ENCODE results near the gene SRGAP3.
A peak's percentile ranks its signal among the peaks of the same experiment; 100 is the strongest.

The SRGAP3 gene

DNA sequence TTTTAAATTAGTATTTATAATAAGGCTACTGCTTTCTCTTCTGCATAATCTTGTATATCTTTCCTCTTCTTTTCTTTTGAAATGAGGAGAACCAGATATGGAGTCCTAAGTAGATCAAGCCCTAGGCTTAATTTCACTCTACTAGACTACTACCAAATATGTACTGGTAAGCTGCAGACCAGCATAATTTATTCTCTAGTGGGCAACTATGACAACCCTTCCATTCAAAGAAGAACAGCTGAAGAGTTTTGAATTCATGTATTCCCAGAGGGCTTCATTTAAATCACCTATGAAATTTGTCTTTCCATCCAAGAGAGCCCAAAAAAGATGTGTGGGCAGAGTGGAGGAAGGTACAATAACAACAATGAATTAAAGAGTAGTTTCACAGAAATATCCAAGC is 296.1 kb downstream of the SRGAP3 start:
- FAIRE-seq = no peak

DNA sequence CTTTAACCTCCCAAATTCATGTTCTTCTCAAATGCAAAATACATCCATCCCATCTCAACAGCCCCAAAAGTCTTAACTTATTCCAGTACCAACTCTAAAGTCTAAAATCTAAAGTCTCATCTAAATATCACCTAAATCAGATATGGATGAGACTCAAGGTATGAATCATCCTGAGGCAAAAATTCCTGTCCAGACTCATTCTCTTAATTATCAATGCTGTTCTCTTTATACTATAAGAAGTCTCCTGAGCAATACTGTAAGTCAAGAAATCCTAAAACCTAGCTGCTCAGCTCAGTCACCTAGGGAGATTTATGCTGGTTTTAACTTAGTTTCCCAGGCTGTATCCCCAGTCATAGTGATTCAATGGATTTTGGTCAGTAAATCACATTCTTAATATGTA is 297.3 kb downstream of the SRGAP3 start:
- FAIRE-seq = no peak

DNA sequence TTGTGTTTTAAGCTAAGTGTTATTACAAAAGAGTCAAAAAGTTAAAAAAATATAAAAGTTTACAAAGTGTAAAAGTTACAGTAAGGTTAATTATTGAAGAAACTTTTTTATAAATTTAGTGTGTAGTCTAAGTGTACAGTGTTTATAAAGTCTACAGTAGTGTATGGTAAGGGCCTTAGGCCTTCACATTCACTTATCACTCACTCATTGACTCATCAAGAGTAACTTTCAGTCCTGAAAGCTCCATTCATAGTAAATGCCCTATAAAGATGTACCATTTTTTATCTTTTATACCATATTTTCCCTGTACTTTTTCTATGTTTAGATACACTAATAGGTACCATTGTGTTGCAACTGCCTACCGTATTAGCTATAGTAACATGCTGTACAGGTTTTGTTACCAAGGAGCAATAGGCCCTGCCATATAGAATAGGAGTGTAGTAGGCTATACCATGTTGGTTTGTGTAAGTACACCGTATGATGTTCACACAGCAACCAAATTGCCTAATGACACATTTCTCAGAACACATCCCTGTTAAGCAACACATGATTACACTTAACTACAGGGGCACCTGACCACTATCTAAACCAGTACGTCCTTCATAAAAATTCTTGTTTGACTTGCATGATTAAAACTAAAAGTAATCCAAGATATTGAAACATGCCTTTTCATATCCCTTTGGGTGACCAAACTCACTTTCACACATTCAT is 303.4 kb downstream of the SRGAP3 start:
- peak; percentile 54 for FAIRE-seq

DNA sequence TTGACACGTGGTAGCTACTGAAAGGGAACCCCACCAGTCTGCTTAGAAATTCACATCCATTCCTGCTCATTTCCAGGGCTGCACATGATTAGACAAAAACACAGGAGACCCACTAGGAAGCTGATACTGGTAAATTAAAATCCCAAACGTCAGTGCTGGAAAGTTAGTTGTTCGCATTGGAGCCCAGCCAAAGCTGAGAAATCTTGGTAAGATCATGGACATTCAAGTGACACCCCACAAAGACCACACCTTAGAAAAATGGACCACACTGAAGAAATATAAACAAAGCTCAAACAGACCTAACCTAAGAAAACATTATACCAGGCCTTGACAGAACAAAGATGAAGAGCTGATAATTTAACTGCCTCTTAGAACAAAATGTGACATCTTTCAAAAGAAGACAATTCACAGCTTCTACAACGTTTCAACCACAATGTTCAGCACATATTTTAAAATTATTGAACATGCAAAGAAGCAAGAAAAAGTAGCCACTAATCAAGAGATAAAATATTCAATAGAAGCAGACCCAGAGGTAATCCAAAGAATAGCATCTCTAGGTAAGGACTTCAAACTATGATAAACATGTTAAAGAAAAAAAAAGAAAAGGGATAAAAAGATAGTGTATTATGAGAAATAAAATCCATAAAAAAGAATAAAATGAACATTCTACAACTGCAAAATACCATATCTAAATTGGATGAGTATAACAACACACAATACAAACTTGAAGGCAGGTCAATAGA is 306.5 kb downstream of the SRGAP3 start:
- no peak for FAIRE-seq

DNA sequence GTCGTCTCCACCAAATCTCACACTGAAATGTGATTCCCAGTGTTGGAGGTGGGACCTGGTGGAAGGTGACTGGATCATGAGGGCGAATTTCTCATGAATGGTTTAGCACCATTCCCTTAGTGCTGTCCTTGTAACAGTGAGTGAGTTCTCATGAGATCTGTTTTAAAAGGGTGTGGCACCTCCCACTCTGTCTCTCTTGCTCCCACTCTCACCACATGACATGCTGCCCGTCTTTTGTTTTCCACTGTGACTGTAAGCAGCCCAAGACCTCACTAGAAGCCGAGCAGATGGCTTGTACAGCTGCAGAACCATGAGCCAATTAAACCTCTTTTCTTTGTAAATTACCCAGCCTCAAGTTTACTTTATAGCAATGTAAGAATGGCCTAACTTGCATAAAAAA is 307.3 kb downstream of the SRGAP3 start:
- FAIRE-seq = no peak

DNA sequence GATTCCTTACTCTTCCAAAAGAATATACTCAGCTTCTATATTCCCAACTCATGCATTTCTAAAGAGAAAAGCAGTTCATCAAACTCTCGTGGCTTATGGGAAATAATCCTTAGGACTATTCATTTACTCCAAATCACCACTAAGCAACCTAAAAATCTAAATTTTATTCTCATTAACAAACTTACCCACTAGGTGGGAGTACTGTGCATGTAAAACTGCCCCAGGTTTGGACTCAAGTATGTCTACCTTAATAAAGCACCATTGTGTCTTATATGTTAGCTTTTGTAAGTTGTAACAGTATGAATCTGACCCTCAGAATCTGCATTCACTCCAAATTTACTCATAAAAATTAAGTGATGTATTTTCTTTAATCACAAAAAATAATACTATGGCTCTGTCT is 311.4 kb downstream of the SRGAP3 start:
- peak; percentile 98 for FAIRE-seq

DNA sequence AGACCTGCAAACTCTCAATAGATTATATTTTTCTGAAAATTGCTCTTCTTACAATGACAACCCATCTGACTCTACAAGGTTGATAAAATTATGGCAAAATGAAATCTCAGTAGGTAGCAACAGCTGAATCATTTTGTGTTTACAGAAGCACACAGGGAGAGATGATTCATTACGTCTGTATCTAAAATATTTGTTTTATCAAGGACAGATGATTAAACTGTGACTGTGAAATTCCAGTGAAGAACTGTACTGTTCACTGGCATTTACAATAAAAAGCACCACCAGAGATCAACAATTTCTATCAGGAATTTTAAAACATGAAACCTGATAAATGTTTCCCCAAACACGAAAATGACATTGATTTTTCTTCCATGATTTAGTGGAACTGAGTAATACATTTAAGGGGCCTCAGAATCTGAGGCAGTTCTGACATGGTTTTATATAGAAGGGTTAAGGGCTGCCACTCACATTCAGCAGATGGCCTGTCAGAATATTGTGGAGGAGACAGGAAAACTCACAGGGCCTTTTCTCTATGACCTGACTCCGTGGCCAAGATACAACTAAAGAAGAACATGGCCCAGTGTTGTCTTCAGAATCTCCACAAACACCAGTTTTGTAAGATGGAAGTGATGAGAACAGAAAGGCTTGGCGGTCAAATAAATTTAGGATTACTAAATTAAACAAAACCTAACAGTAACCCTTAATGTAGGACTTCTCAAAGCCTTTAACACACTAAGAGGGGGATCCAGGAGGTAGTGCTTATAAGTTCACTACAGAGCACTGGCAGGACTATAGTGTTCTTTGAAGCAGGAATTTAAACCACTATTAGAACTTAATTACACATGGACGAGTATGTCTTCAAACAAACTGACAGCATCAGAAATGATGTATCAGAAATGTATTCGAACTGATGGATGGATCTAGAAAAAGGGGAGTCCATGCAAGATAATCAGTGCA is 312.1 kb downstream of the SRGAP3 start:
- FAIRE-seq = peak; percentile 99

DNA sequence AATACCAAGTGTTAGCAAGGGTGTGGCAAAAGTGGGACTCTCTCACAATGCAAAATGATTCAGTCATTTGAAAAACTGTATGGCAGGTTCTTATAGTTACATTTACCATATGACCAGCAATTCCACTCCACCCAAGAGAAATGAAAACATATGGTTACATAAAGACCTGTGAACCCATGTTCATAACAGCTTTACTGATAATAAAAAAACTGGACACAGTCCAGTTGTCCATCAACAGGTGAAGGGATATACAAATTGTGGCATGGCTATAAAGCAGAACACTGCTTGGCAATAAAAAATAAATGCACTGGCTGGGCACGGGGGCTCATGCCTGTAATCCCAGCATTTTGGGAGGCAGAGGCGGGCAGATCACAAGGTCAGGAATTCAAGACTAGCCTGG is 316.9 kb downstream of the SRGAP3 start:
- no peak for FAIRE-seq

DNA sequence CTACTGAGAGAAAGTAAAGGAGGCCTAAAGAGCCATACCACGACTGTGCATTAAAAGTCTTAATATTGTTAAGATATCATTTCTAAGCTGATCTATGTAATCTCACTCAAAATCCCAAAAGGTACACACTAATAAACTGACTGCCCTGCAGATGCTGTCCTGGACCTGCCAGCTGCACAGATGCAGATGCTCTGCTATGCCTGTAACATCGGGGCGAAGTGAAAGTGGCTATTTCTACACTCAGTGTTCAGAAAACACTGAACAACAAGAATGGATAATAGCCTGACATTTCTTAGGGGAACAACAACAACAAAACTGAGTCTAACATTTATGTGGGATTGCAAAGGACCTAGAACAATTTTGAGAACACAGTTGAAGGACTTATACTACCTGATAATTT is 318.1 kb downstream of the SRGAP3 start:
- no peak for FAIRE-seq

Data from A204.1 (cell line).